ENCODE data around the gene CCDC107.
"Not testable (repeated sequence)": the region's sequence is repeated elsewhere in the genome, so short reads cannot be mapped to it uniquely, and the experiment has no call there.

The CCDC107 gene, protein sequence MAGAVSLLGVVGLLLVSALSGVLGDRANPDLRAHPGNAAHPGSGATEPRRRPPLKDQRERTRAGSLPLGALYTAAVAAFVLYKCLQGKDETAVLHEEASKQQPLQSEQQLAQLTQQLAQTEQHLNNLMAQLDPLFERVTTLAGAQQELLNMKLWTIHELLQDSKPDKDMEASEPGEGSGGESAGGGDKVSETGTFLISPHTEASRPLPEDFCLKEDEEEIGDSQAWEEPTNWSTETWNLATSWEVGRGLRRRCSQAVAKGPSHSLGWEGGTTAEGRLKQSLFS

GRCh38 chr9:35658137-35658967, at the start of gene CCDC107:
Gene CCDC107 (plus strand): TSS chr9:35658292. CDS start chr9:35658380, 88 bp downstream.
- peak; percentile 93 for DNase-seq

- peak; percentile 75 for DNase-seq
Observed at GRCh38 chr9:35609001-35609819, 48.9 kb upstream of the CCDC107 start.

- DNase-seq, result no peak
Observed at GRCh38 chr9:35609820-35610163, 48.3 kb upstream of the CCDC107 start.

GRCh38 chr9:35611230-35611797, 46.8 kb upstream of the CCDC107 start:
- no peak for DNase-seq

GRCh38 chr9:35612066-35612465, 46.0 kb upstream of the CCDC107 start:
- not testable (repeated sequence) for DNase-seq

DNA sequence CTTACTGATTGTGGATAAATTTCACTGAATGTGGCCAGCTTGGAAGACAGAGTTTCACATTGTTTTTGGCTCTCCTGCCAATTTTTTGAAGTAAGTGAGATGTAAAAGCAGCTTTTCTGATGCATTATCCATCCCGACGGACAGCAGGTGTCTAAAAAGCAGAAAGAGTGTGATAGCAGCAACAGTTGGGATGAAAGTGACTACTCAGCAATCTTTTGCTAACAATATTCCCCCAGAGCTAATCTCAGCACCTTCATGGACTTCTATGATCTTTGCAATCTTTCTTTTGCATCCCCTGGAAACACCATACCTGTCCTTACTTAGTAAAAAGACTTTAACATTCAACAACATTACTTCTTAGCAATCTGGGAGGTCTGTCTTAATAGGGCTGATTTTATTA, 45.2 kb upstream of the CCDC107 start:
- no peak for DNase-seq

- DNase-seq, result no peak
Observed at GRCh38 chr9:35615981-35616680, 42.0 kb upstream of the CCDC107 start.

GRCh38 chr9:35616681-35617459, 41.2 kb upstream of the CCDC107 start:
- peak; percentile 64 for DNase-seq

DNA sequence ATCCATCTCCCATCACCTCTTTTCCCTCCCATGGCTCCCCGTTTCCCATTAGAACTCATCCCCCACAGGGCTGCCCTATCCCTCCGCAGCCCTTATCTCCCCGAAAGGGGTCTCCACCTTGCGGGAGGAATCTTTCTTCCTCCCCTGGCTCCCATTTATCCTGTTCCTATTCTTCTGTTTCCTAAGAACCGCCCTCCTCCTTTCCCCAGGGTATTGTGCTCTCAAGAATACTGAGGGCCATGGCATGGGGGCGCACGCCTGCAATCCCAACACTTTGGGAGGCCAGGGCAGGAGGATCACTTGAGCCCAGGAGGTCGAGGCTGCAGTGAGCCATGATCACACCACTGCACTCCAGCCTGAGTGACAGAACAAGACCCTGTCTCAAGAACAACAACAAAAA, 40.5 kb upstream of the CCDC107 start:
- DNase-seq, result no peak

DNA sequence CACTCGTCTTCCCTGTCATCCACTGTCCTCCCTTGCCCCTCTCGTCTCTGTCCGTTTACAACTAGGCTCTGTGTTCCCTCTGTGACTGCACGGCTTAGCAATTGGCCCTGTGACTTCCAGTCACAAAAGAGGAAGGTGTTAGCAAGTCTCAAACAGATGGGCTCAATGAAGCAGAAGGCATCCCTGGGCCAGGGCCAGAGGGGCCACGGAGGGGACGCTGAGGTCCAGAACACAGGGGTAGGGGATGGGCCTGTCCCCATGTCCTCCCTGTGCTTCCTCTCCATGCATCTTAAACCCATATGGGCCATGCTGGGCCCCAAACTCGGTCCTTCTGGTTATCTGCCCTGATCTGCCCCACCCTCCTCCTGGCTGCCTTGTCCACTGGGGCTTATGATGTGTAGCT, 39.8 kb upstream of the CCDC107 start, which contains the start of gene CD72:
CD72 (minus strand) TSS at position 89 of the 403 bp plus-strand sequence. CDS start 110 bp downstream, outside the sequence.
- DNase-seq, result no peak

- no peak for DNase-seq
Observed at GRCh38 chr9:35618854-35619799, 39.0 kb upstream of the CCDC107 start.

DNA sequence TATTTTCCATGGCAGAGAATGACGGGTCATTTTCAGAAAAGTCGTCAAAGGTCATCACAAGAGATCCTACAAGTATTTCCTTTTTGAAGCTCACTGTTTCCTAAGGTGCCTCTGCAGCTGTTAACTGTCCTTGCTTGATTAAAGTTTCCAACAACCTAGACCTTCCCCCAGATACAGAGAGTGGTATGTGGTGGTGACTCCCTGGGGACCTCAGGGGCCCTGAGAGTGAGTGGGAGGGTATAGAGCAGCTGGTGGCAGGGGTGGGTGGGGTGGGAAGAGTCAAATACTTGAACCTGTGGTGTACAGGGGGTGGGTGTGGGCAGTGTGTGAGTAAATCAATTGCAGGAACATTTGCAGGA, 38.3 kb upstream of the CCDC107 start:
- DNase-seq, result no peak

DNA sequence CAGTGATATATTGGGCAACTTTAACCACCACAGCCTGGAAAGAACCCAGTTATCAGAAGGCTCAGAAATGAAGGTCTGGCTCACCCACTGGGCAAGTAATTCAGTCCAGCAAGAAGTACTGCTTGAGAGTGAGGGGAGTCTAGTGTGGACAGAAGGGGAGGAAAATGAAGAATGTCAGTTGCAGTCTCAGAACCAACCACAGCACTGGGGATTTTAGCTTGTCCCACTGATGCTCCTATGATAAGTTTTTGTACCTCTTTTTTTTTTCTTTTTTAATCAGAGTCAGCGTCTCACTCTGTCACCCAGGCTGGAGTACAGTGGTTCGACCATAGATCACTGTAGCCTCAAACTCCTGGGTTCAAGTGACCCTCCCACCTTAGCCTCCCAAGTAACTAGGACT, 30.5 kb upstream of the CCDC107 start:
- DNase-seq, result no peak

GRCh38 chr9:35628389-35628991, 29.6 kb upstream of the CCDC107 start:
- no peak for DNase-seq

- no peak for DNase-seq
Observed at GRCh38 chr9:35629597-35629996, 28.5 kb upstream of the CCDC107 start.

GRCh38 chr9:35635730-35636129, 22.4 kb upstream of the CCDC107 start:
- no peak for DNase-seq

DNA sequence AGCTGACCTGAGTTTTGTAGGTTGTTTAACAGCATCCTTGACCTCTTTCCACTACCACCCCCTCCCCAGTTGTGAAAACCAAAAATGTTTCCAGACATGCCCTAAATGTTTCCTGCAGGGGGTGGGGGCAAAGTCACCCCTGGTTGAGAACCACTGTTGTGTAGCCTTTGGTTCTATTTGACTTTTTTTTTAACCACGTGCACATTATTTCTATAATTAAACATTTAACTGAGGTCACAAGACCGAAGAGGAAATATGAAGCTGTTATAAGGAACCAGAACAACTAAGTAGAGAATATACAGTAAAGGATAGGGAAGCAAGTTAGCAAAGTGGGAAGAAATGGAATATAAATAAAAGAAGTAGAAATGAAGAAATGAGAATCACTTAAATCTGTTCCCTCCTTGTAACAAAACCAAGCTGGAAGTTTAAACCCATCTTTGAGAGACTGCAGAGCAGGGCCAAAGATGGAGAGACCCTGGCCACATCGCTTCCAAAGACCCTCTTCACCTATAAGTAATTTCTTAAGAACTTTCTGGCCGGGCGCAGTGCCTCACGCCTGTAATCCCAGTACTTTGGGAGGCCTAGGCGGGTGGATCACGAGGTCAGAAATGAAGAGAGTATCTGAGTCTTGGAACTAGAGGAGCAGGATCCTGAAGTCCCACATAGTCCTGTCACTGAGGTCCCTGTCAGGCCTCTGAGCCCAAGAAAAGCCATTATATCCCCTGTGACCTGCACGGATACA, 21.8 kb upstream of the CCDC107 start:
- no peak for DNase-seq

- not testable (repeated sequence) for DNase-seq
Observed at GRCh38 chr9:35636877-35637246, 21.2 kb upstream of the CCDC107 start.

GRCh38 chr9:35637427-35637955, 20.6 kb upstream of the CCDC107 start:
- not testable (repeated sequence) for DNase-seq

Measured in left hindlimb (tissue), 1 donor.